Stimulated activated CD8-positive, alpha-beta memory T cell treated with anti-CD3 and anti-CD28 coated beads, Interleukin-2, amount 100 ng/mL, for 1 hour (primary cell): ENCODE measurements around the gene MYG1.

ENCODE experiments used
- DNase-seq, 2 donors: peaks; one replicate each; pipeline ENCODE4 v3.0.0-alpha.2; 2020; ENCODE audit warnings: low read depth in 2 of 2

MYG1 gene

GRCh38 chr12:53299454-53300180 lies at the start of gene MYG1:
TSS of gene MYG1 (plus strand) at chr12:53299695. CDS start at chr12:53299738, 43 bp downstream.
- DNase-seq, result peak; percentile 66 to 69

GRCh38 chr12:53251477-53252348 lies 47.8 kb upstream of the MYG1 start:
- peak in 1 of 2 donors; percentile 46 for DNase-seq

DNA sequence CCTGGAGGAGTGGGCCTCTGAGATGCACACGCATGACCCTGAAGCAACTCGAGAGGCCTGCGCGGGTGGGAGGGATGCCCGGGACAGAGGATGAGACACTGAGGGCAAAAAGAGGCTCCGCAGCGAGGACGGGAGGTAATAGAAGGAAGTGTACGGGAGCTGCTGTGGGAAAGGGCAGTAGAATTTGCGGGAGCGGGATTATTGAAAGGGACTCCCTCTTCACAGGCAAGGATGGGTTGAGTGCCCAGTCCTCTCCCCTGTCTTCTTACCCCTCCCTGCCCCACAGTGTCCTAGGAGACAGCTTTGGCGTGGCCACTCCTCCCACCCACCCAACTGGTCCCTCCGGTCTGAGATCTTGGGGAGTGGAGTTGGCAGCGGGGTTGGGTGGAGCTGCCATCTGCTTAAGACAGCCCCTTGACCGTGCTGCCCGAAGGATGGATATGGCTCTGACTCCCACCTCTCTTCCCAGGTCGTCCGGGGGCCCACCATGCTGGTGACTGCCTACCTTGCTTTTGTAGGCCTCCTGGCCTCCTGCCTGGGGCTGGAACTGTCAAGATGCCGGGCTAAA lies 47.1 kb upstream of the MYG1 start:
- DNase-seq, result no peak

GRCh38 chr12:53253298-53253697 lies 46.2 kb upstream of the MYG1 start:
- DNase-seq, result no peak

- DNase-seq, result no peak
Measured at GRCh38 chr12:53254816-53255545, 44.5 kb upstream of the MYG1 start.

GRCh38 chr12:53255996-53256395 lies 43.5 kb upstream of the MYG1 start:
- DNase-seq, result no peak

- DNase-seq, result no peak
Measured at GRCh38 chr12:53258541-53259539, 40.7 kb upstream of the MYG1 start.

DNA sequence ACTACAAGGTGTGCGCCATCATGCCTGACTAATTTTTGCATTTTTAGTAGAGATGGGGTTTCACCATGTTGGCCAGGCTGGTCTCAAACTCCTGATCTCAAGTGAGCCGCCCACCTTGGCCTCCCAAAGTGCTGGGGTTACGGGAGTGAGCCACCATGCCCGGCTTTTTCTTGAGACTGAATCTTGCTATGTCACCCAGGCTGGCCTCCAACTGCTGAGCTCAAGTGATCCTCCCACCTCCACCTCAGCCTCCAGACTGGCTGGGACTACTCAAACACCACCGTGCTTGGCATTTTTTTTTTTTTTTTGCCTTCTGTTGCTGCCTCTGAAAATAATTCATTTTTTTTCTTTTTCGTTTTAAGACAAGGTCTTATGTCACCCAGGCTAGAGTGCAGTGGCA lies 39.6 kb upstream of the MYG1 start:
- no peak for DNase-seq

- no peak for DNase-seq
Measured at GRCh38 chr12:53265783-53266182, 33.7 kb upstream of the MYG1 start.

- no peak for DNase-seq
Measured at GRCh38 chr12:53267306-53267998, 32.0 kb upstream of the MYG1 start.

DNA sequence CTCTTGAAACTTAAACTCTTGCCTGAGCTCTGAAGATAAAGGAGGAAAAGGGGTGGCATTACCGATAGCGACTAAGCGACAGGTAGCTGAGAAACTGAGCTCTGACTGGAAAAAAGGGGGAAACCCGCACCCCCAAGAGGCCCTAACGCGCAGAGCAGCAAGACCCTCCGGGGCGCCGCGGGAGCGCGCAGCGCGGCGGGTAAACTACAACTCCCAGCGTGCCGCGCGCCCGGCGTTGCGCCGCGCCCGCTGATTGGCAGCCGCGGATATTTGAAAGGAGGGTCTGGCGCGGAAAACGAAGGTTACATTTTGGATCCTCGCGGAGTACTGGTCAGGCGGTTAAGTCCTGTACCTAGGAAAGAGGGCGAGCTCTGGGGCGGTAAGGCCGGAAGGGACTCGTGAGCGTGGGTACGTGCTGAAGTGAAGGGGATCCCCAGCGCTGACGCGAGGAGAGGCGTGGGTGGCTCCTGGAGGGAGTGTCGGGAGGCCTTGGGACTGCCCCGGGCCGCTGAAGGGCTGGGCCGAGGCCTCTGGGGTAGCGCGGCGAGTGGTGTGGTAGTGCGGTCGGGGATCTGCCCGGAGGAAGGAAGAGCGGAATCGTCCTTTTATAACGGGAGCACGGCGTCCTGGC lies 31.4 kb upstream of the MYG1 start, which contains the start of gene ESPL1:
TSS of gene ESPL1 (plus strand) at position 301 of the 631 bp plus-strand sequence. CDS start 468 bp downstream, outside the sequence.
- peak; percentile 65 to 69 for DNase-seq

DNA sequence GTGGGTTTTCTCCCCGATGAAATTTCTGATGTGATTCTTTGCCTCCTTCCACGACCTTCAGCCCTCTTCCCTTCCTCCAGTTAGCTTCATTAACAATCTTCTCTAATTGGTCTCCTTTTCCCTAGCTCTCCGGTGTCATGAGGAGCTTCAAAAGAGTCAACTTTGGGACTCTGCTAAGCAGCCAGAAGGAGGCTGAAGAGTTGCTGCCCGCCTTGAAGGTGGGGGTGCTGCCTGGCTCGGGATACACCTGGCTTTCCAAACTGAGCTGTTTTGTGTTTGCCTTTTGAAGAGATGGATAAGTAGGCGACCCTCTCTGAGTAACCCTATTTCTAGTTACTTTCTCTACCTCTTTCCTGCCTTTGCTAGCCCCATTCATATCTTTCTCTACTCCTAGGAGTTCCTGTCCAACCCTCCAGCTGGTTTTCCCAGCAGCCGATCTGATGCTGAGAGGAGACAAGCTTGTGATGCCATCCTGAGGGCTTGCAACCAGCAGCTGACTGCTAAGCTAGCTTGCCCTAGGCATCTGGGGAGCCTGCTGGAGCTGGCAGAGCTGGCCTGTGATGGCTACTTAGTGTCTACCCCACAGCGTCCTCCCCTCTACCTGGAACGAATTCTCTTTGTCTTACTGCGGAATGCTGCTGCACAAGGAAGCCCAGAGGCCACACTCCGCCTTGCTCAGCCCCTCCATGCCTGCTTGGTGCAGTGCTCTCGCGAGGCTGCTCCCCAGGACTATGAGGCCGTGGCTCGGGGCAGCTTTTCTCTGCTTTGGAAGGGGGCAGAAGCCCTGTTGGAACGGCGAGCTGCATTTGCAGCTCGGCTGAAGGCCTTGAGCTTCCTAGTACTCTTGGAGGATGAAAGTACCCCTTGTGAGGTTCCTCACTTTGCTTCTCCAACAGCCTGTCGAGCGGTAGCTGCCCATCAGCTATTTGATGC lies 30.6 kb upstream of the MYG1 start:
- DNase-seq, result no peak

GRCh38 chr12:53274445-53274844 lies 25.1 kb upstream of the MYG1 start:
- no peak for DNase-seq

GRCh38 chr12:53276511-53276910 lies 23.0 kb upstream of the MYG1 start:
- DNase-seq, result no peak

DNA sequence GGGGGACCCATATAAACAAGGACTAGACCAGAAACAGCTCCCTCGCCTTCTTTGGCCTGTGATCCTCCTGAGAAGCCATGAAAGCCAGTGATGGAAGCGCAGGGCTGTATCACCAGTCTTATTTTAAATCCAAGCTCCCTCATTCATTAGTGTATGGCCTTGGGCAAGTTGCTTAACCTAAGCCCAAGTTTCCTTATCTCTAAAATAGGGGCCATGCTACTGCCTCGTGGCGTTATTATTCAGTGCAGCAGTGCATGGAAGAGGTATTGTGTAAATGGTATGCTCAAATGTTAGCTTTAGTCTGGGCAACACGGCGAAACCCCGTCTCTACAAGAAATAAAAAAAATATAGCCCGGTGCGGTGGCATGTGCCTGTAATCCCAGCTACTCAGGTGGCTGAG lies 21.5 kb upstream of the MYG1 start:
- DNase-seq, result no peak

GRCh38 chr12:53279283-53279869 lies 20.1 kb upstream of the MYG1 start:
- no peak for DNase-seq

- no peak for DNase-seq
Measured at GRCh38 chr12:53279888-53280498, 19.5 kb upstream of the MYG1 start.

DNA sequence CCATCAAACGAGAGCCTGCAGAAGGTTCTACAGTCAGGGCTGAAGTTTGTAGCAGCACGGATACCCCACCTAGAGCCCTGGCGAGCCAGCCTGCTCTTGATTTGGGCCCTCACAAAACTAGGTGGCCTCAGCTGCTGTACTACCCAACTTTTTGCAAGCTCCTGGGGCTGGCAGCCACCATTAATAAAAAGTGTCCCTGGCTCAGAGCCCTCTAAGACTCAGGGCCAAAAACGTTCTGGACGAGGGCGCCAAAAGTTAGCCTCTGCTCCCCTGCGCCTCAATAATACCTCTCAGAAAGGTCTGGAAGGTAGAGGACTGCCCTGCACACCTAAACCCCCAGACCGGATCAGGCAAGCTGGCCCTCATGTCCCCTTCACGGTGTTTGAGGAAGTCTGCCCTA lies 13.0 kb upstream of the MYG1 start:
- no peak for DNase-seq
